KMS-11 (cell line): ENCODE measurements around the gene TMEM151A.
A peak's percentile ranks its signal among the peaks of the same experiment; 100 is the strongest.

Experiments
- H2AFZ ChIP-seq: fragments of 200-600 bp; sonication (generic); 2 replicates; pipeline ENCODE4 v1.6.1; 2016; ENCODE audit warnings: antibody characterized with exemption, mixed run types, low read depth
- H3K27ac ChIP-seq: fragments of 200-600 bp; sonication (generic); 2 replicates; pipeline ENCODE4 v1.6.1; 2016; ENCODE audit warnings: mild to moderate bottlenecking, mixed run types
- H3K27me3 ChIP-seq: fragments of 200-600 bp; sonication (generic); 2 replicates; pipeline ENCODE4 v1.6.1; 2017; ENCODE audit warnings: mild to moderate bottlenecking, low read depth, mixed run types, moderate library complexity; ENCODE audit not compliant: insufficient read depth
- H3K36me3 ChIP-seq: fragments of 200-600 bp; sonication (generic); 2 replicates; pipeline ENCODE4 v1.6.1; 2017; ENCODE audit warnings: mild to moderate bottlenecking, mixed run types; ENCODE audit not compliant: insufficient read depth
- H3K4me1 ChIP-seq: fragments of 200-600 bp; sonication (generic); 2 replicates; pipeline ENCODE4 v1.6.1; 2016; ENCODE audit warnings: mild to moderate bottlenecking, low read depth, mixed run types; ENCODE audit not compliant: poor library complexity, severe bottlenecking
- H3K4me2 ChIP-seq: fragments of 200-600 bp; sonication (generic); 2 replicates; pipeline ENCODE4 v1.7.0; 2016; ENCODE audit warnings: mild to moderate bottlenecking, mixed run types
- H3K4me3 ChIP-seq: fragments of 200-600 bp; sonication (generic); IDR thresholded peaks from 2 replicates; pipeline ENCODE4 v1.6.1; 2017; ENCODE audit warnings: low read depth, low read length, mixed read lengths; ENCODE audit not compliant: insufficient read depth
- H3K79me2 ChIP-seq: fragments of 200-600 bp; sonication (generic); 2 replicates; pipeline ENCODE4 v1.6.1; 2016; ENCODE audit warnings: low read depth, mixed run types; ENCODE audit not compliant: insufficient read depth
- H3K9ac ChIP-seq: fragments of 200-600 bp; sonication (generic); 2 replicates; pipeline ENCODE4 v1.6.1; 2016; ENCODE audit warnings: mild to moderate bottlenecking, mixed run types
- H4K20me1 ChIP-seq: fragments of 200-600 bp; sonication (generic); 2 replicates; pipeline ENCODE4 v1.6.1; 2016; ENCODE audit warnings: mild to moderate bottlenecking, mixed run types; ENCODE audit not compliant: insufficient read depth
- TF ChIP-seq, protein P1 (sequence below): fragments of 200-600 bp; sonication (generic); conservative IDR thresholded peaks from 2 replicates; pipeline ENCODE4 v1.6.1; 2017; ENCODE audit warnings: low read depth, mild to moderate bottlenecking, antibody characterized with exemption, low read length, moderate library complexity, mixed read lengths

The TMEM151A gene

GRCh38 chr11:66287889-66288670 is 3.6 kb upstream of the TMEM151A start:
- Histone ChIP-seq H2AFZ (peak overlapping the region; percentile 55), H3K9ac (peak overlapping the region; percentile 88), H3K4me2 (peak overlapping the region; percentile 82), H3K36me3 (no peaks in the 10 kb centered on the region), H3K27ac (peak overlapping the region; percentile 64), H3K4me3 (no peak overlapping the region), H3K79me2 (peaks cover 8% of the 10 kb centered on the region; the same call in 1 of the 2 replicates), H4K20me1 (no peaks in the 10 kb centered on the region), H3K4me1 (peaks cover 17% of the 10 kb centered on the region), H3K27me3 (peaks cover 4% of the 10 kb centered on the region; the same call in 1 of the 2 replicates)
- TF ChIP-seq, protein P1, sequence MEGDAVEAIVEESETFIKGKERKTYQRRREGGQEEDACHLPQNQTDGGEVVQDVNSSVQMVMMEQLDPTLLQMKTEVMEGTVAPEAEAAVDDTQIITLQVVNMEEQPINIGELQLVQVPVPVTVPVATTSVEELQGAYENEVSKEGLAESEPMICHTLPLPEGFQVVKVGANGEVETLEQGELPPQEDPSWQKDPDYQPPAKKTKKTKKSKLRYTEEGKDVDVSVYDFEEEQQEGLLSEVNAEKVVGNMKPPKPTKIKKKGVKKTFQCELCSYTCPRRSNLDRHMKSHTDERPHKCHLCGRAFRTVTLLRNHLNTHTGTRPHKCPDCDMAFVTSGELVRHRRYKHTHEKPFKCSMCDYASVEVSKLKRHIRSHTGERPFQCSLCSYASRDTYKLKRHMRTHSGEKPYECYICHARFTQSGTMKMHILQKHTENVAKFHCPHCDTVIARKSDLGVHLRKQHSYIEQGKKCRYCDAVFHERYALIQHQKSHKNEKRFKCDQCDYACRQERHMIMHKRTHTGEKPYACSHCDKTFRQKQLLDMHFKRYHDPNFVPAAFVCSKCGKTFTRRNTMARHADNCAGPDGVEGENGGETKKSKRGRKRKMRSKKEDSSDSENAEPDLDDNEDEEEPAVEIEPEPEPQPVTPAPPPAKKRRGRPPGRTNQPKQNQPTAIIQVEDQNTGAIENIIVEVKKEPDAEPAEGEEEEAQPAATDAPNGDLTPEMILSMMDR, result no peak

GRCh38 chr11:66288671-66289547 is 2.8 kb upstream of the TMEM151A start, which contains the start of gene YIF1A:
Gene YIF1A (minus strand): TSS chr11:66289143. CDS start chr11:66288985, 158 bp downstream.
- TF ChIP-seq, protein P1, result no peak
- Histone ChIP-seq H3K9ac (peak within 1 kb of the TSS; percentile 88), H3K79me2 (peaks cover 8% of the 10 kb centered on the region; the same call in 1 of the 2 replicates), H3K4me3 (no peak within 1 kb of the TSS), H3K4me1 (peaks cover 16% of the 10 kb centered on the region), H4K20me1 (no peaks in the 10 kb centered on the region), H2AFZ (peak within 1 kb of the TSS; percentile 73), H3K36me3 (no peaks in the 10 kb centered on the region), H3K27ac (peak within 1 kb of the TSS; percentile 64), H3K27me3 (peaks cover 5% of the 10 kb centered on the region; the same call in 1 of the 2 replicates), H3K4me2 (peak within 1 kb of the TSS; percentile 82)

- Histone ChIP-seq H3K4me1 (peaks cover 16% of the 10 kb centered on the region), H3K36me3 (no peaks in the 10 kb centered on the region), H2AFZ (peak overlapping the region; percentile 73; the same call in 1 of the 2 replicates), H3K79me2 (peaks cover 8% of the 10 kb centered on the region; the same call in 1 of the 2 replicates), H3K4me2 (peak overlapping the region; percentile 62), H3K9ac (peak overlapping the region; percentile 17; the same call in 1 of the 2 replicates), H3K4me3 (no peak overlapping the region), H4K20me1 (no peaks in the 10 kb centered on the region), H3K27me3 (peaks cover 5% of the 10 kb centered on the region; the same call in 1 of the 2 replicates), H3K27ac (peak overlapping the region; percentile 61)
- TF ChIP-seq, protein P1, result no peak
Observed at GRCh38 chr11:66289548-66290329, 2.0 kb upstream of the TMEM151A start.

DNA sequence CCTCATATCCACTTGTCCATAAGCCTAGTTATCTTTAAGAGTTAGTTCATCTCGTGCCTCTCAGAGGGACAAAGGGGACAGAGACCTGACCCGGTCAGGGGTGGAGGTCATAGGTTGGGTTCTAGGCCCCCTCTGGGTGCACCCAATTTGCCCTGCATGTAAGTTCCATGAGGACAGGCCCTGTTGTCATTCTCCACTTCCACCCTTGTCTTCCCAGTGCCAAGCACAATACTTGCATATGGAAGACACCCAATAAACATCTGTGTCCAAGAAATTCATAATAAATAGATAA is 1.4 kb upstream of the TMEM151A start:
- Histone ChIP-seq H3K4me2 (peak overlapping the region; percentile 62), H3K4me1 (peaks cover 16% of the 10 kb centered on the region), H2AFZ (peak overlapping the region; percentile 73; the same call in 1 of the 2 replicates), H4K20me1 (no peaks in the 10 kb centered on the region), H3K36me3 (no peaks in the 10 kb centered on the region), H3K9ac (no peak overlapping the region; the same call in 1 of the 2 replicates), H3K79me2 (peaks cover 8% of the 10 kb centered on the region; the same call in 1 of the 2 replicates), H3K27ac (no peak overlapping the region), H3K4me3 (no peak overlapping the region), H3K27me3 (peaks cover 6% of the 10 kb centered on the region; the same call in 1 of the 2 replicates)
- TF ChIP-seq, protein P1, result no peak
